GM12878 (cell line): ENCODE measurements around the gene UNK. TPM values are rescaled to one million over a fixed set of nuclear protein-coding genes. Genes with fewer than 3 reads are reported as not detected.

Source experiments
- EGR1 ChIP-seq, 2 experiments: IDR thresholded peaks; 1 replicate in 1 of 2; 2 replicates in 1 of 2; pipeline ENCODE4 v1.6.1; 2011 to 2012; ENCODE audit warnings: low read depth in 2 of 2, low read length in 2 of 2, borderline replicate concordance in 1 of 2, mild to moderate bottlenecking in 1 of 2, moderate library complexity in 1 of 2
- ESRRA ChIP-seq: IDR thresholded peaks from 2 replicates; pipeline ENCODE4 v1.6.1; 2012; ENCODE audit warnings: mild to moderate bottlenecking, low read length, improper control_type of control experiment
- FOXK2 ChIP-seq: fragments of 450-650 bp; IDR thresholded peaks from 2 replicates; pipeline ENCODE4 v1.6.1; 2017; ENCODE audit warnings: mild to moderate bottlenecking, moderate library complexity
- GABPA ChIP-seq: IDR thresholded peaks from 2 replicates; pipeline ENCODE4 v1.6.1; 2014; ENCODE audit warnings: antibody characterized with exemption, low read depth, mild to moderate bottlenecking, inconsistent platforms
- LARP7 ChIP-seq: fragments of 450-650 bp; IDR thresholded peaks from 2 replicates; pipeline ENCODE4 v1.6.1; 2017; ENCODE audit warnings: mild to moderate bottlenecking
- NFXL1 ChIP-seq: fragments of 450-650 bp; IDR thresholded peaks from 2 replicates; pipeline ENCODE4 v1.6.1; 2017; ENCODE audit warnings: antibody characterized with exemption, mild to moderate bottlenecking, borderline replicate concordance
- POU2F2 ChIP-seq: IDR thresholded peaks from 3 replicates; pipeline ENCODE4 v1.6.1; 2011; ENCODE audit warnings: low read depth, mild to moderate bottlenecking, low read length, borderline replicate concordance
- RBBP5 ChIP-seq: fragments of 200-600 bp; sonication (generic); conservative IDR thresholded peaks from 2 replicates; pipeline ENCODE4 v1.6.1; 2016
- RUNX3 ChIP-seq: IDR thresholded peaks from 2 replicates; pipeline ENCODE4 v1.6.1; 2012; ENCODE audit warnings: low read length, inconsistent platforms
- SMAD1 ChIP-seq: fragments of 450-650 bp; IDR thresholded peaks from 2 replicates; pipeline ENCODE4 v1.6.1; 2018; ENCODE audit warnings: mild to moderate bottlenecking, low read depth; ENCODE audit not compliant: partially characterized antibody
- TCF12 ChIP-seq: IDR thresholded peaks from 2 replicates; pipeline ENCODE4 v1.6.1; 2011; ENCODE audit warnings: low read depth, mild to moderate bottlenecking, low read length
- TCF7 ChIP-seq: IDR thresholded peaks from 2 replicates; pipeline ENCODE4 v1.6.1; 2014; ENCODE audit warnings: antibody characterized with exemption, borderline replicate concordance
- ZNF217 ChIP-seq: fragments of 450-650 bp; IDR thresholded peaks from 2 replicates; pipeline ENCODE4 v1.6.1; 2017; ENCODE audit warnings: antibody characterized with exemption, mild to moderate bottlenecking
- ZZZ3 ChIP-seq: IDR thresholded peaks from 2 replicates; pipeline ENCODE4 v1.6.1; 2011; ENCODE audit warnings: low read depth; ENCODE audit not compliant: control insufficient read depth, insufficient read length
- polyA plus RNA-seq, 11 experiments: library from polyadenylated mRNA; depleted of rRNA in 4 of 11; unstranded in 6 of 11; stranded (reverse) in 5 of 11; fragments of >200 nt; fragmentation: Nextera tagmentation in 4 of 11; fragmentation: Illumina TruSeq in 1 of 11; extraction: Ambion mirVana in 4 of 11; extraction: Trizol in 1 of 11; gene quantifications; 1 replicate in 1 of 11; 2 replicates in 10 of 11; pipeline versions ENCODE4 v1.2.1 to v1.2.3, GENCODE V29; 2011 to 2016; ENCODE audit warnings: inconsistent platforms in 2 of 11, missing spikeins in 2 of 11, low read depth in 1 of 11
- total RNA-seq, 4 experiments: library from RNA; depleted of rRNA in 3 of 4; stranded (reverse); fragments of >200 nt in 3 of 4; fragmentation: Illumina TruSeq in 1 of 4; extraction: Trizol in 1 of 4; gene quantifications; 2 replicates each; pipeline versions ENCODE4 v1.2.1 to v1.2.3, GENCODE V29; 2013 to 2021
- TF ChIP-seq, protein P1 (sequence below): fragments of 450-650 bp; IDR thresholded peaks from 2 replicates; pipeline ENCODE4 v1.6.1; 2017; ENCODE audit warnings: mild to moderate bottlenecking, moderate library complexity
- TF ChIP-seq, protein P2 (sequence below): fragments of 450-650 bp; IDR thresholded peaks from 2 replicates; pipeline ENCODE4 v1.6.1; 2016; ENCODE audit warnings: mild to moderate bottlenecking
- TF ChIP-seq, protein P3 (sequence below): fragments of 450-650 bp; IDR thresholded peaks from 2 replicates; pipeline ENCODE4 v1.6.1; 2017; ENCODE audit warnings: antibody characterized with exemption, mild to moderate bottlenecking, moderate library complexity
- TF ChIP-seq, protein P4 (sequence below): fragments of 450-650 bp; formaldehyde crosslinking; IDR thresholded peaks from 2 replicates; pipeline ENCODE4 v1.5.0; 2022; ENCODE audit warnings: mild to moderate bottlenecking, missing genetic modification characterization

The UNK gene
- total and polyA plus RNA-seq, 10 of the 15 experiments (the other 5 are each of a cell fraction or from before 2014, with no cell fraction given) = 8.9 to 34.5 (median 27.3) TPM

DNA sequence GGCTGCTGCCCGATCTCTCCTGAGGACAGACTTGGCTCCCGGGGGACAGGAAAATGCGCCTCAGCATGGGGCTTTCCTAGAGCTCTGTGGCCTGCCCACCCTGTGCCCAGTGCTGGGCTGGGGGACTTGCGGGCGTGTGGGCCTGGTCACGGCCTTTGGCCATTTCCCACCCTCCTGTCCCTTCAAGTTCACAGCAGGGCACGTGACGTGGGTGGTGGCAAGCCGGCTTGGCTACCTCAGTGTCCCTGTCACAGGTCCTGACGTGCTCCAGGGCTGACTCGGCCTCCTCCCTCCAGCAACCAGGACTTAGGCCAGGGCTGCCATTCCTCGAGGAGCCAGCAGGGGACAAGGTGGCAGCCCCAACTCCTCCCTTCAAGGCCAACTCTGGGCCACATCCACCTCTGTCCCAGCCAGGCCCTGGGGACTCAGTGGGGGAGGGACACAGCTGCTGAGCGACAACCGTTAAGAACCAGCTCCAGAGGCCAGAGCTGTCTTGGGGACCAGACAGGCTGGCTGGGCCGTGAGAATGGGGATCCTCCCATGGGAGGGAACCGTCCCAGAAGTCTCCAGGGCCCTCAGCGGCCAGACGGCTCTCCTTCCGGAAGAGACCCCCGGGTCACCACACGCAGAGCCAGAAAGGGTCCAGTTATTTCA is 60.6 kb downstream of the UNK start (continued):
- TF ChIP-seq TCF12 (peak; percentile 76; the same call in 1 of the 2 replicates), ESRRA (no peak), FOXK2 (no peak), ZZZ3 (no peak), SMAD1 (no peak), RBBP5 (no peak), GABPA (no peak), NFXL1 (peak; percentile 95), POU2F2 (no peak), EGR1 (IDR thresholded peaks at IDR 0.05; ENCODE audit: borderline replicate concordance in 1 of 2, low read depth in 2 of 2, low read length in 2 of 2) (no peak), RUNX3 (no peak), ZNF217 (no peak), LARP7 (peak; percentile 62), TCF7 (no peak)
- TF ChIP-seq, protein P1, sequence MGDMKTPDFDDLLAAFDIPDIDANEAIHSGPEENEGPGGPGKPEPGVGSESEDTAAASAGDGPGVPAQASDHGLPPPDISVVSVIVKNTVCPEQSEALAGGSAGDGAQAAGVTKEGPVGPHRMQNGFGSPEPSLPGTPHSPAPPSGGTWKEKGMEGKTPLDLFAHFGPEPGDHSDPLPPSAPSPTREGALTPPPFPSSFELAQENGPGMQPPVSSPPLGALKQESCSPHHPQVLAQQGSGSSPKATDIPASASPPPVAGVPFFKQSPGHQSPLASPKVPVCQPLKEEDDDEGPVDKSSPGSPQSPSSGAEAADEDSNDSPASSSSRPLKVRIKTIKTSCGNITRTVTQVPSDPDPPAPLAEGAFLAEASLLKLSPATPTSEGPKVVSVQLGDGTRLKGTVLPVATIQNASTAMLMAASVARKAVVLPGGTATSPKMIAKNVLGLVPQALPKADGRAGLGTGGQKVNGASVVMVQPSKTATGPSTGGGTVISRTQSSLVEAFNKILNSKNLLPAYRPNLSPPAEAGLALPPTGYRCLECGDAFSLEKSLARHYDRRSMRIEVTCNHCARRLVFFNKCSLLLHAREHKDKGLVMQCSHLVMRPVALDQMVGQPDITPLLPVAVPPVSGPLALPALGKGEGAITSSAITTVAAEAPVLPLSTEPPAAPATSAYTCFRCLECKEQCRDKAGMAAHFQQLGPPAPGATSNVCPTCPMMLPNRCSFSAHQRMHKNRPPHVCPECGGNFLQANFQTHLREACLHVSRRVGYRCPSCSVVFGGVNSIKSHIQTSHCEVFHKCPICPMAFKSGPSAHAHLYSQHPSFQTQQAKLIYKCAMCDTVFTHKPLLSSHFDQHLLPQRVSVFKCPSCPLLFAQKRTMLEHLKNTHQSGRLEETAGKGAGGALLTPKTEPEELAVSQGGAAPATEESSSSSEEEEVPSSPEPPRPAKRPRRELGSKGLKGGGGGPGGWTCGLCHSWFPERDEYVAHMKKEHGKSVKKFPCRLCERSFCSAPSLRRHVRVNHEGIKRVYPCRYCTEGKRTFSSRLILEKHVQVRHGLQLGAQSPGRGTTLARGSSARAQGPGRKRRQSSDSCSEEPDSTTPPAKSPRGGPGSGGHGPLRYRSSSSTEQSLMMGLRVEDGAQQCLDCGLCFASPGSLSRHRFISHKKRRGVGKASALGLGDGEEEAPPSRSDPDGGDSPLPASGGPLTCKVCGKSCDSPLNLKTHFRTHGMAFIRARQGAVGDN = peak; percentile 89
- TF ChIP-seq, protein P2, sequence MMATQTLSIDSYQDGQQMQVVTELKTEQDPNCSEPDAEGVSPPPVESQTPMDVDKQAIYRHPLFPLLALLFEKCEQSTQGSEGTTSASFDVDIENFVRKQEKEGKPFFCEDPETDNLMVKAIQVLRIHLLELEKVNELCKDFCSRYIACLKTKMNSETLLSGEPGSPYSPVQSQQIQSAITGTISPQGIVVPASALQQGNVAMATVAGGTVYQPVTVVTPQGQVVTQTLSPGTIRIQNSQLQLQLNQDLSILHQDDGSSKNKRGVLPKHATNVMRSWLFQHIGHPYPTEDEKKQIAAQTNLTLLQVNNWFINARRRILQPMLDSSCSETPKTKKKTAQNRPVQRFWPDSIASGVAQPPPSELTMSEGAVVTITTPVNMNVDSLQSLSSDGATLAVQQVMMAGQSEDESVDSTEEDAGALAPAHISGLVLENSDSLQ = peak; percentile 89
- TF ChIP-seq, protein P3, sequence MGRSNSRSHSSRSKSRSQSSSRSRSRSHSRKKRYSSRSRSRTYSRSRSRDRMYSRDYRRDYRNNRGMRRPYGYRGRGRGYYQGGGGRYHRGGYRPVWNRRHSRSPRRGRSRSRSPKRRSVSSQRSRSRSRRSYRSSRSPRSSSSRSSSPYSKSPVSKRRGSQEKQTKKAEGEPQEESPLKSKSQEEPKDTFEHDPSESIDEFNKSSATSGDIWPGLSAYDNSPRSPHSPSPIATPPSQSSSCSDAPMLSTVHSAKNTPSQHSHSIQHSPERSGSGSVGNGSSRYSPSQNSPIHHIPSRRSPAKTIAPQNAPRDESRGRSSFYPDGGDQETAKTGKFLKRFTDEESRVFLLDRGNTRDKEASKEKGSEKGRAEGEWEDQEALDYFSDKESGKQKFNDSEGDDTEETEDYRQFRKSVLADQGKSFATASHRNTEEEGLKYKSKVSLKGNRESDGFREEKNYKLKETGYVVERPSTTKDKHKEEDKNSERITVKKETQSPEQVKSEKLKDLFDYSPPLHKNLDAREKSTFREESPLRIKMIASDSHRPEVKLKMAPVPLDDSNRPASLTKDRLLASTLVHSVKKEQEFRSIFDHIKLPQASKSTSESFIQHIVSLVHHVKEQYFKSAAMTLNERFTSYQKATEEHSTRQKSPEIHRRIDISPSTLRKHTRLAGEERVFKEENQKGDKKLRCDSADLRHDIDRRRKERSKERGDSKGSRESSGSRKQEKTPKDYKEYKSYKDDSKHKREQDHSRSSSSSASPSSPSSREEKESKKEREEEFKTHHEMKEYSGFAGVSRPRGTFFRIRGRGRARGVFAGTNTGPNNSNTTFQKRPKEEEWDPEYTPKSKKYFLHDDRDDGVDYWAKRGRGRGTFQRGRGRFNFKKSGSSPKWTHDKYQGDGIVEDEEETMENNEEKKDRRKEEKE = no peak
- TF ChIP-seq, protein P4, sequence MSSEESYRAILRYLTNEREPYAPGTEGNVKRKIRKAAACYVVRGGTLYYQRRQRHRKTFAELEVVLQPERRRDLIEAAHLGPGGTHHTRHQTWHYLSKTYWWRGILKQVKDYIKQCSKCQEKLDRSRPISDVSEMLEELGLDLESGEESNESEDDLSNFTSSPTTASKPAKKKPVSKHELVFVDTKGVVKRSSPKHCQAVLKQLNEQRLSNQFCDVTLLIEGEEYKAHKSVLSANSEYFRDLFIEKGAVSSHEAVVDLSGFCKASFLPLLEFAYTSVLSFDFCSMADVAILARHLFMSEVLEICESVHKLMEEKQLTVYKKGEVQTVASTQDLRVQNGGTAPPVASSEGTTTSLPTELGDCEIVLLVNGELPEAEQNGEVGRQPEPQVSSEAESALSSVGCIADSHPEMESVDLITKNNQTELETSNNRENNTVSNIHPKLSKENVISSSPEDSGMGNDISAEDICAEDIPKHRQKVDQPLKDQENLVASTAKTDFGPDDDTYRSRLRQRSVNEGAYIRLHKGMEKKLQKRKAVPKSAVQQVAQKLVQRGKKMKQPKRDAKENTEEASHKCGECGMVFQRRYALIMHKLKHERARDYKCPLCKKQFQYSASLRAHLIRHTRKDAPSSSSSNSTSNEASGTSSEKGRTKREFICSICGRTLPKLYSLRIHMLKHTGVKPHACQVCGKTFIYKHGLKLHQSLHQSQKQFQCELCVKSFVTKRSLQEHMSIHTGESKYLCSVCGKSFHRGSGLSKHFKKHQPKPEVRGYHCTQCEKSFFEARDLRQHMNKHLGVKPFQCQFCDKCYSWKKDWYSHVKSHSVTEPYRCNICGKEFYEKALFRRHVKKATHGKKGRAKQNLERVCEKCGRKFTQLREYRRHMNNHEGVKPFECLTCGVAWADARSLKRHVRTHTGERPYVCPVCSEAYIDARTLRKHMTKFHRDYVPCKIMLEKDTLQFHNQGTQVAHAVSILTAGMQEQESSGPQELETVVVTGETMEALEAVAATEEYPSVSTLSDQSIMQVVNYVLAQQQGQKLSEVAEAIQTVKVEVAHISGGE (CRISPR knock-in tag) = no peak
